Body of pancreas (tissue), 4 donors: Measurements from ENCODE around the gene TRIML2.
"Not testable (repeated sequence)": the region's sequence is repeated elsewhere in the genome, so short reads cannot be mapped to it uniquely, and the experiment has no call there.

ENCODE experiments used
- POLR2A ChIP-seq, 3 donors: fragments of 450-650 bp; IDR thresholded peaks; one replicate each; pipeline ENCODE4 v1.6.1; 2016; ENCODE audit warnings: antibody characterized with exemption in 3 of 3, mild to moderate bottlenecking in 2 of 3
- TF ChIP-seq, protein P1 (sequence below), 7 experiments: fragments of 450-650 bp in 4 of 7; fragments of 200-600 bp in 3 of 7; sonication (generic) in 3 of 7; IDR thresholded peaks; one replicate each; pipeline ENCODE4 v1.5.1; 2016 to 2019; ENCODE audit warnings: antibody characterized with exemption in 7 of 7

DNA sequence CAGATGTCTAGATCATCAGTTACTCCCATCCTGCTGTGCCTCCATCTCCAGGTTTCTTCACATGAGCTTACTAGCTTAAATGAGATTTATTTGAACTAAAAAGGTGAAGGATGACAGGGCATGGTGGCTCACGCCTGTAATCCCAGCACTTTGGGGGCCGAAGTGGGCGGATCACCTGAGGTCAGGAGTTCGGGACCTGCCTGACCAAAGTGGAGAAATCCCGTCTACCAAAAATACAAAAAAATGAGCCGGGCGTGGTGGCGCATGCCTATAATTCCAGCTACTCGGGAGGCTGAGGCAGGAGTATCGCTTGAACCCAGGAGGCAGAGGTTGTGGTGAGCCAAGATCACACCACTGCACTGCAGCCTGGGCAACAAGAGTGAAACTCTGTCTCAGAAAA is 63.9 kb downstream of the TRIML2 start:
- TF ChIP-seq, protein P1, sequence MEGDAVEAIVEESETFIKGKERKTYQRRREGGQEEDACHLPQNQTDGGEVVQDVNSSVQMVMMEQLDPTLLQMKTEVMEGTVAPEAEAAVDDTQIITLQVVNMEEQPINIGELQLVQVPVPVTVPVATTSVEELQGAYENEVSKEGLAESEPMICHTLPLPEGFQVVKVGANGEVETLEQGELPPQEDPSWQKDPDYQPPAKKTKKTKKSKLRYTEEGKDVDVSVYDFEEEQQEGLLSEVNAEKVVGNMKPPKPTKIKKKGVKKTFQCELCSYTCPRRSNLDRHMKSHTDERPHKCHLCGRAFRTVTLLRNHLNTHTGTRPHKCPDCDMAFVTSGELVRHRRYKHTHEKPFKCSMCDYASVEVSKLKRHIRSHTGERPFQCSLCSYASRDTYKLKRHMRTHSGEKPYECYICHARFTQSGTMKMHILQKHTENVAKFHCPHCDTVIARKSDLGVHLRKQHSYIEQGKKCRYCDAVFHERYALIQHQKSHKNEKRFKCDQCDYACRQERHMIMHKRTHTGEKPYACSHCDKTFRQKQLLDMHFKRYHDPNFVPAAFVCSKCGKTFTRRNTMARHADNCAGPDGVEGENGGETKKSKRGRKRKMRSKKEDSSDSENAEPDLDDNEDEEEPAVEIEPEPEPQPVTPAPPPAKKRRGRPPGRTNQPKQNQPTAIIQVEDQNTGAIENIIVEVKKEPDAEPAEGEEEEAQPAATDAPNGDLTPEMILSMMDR (IDR thresholded peaks at IDR 0.05), result not testable (repeated sequence)
- TF ChIP-seq POLR2A (IDR thresholded peaks at IDR 0.05), result not testable (repeated sequence)
